RKO (cell line): Measurements from ENCODE around the gene FRMPD2.
"Not testable (repeated sequence)": the region's sequence is repeated elsewhere in the genome, so short reads cannot be mapped to it uniquely, and the experiment has no call there.

Experiments
- DNase-seq: peaks from one replicate; pipeline ENCODE4 v3.0.0-alpha.2; 2016; ENCODE audit warnings: low spot score

Gene FRMPD2

GRCh38 chr10:48122618-48123017, 151.9 kb downstream of the FRMPD2 start:
- DNase-seq = not testable (repeated sequence)

DNA sequence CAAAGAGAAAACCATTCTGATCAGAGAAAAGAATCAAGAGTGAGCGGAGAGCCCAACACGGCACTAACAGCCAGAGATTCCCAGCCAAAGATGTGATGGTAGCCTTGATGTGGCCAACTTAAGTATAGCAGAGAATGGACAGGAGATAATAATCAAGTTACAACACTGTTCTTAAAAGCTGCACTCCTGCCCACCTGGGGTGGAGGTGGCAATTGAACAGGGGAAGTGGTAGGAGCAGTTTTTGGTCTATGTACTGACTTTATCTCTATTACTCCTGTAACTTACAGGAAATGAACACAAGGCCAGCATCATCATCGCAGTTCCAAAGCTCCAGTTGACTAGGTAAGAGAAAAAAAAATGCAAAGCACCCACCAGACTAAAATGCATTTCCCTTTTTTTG, 164.2 kb downstream of the FRMPD2 start:
- DNase-seq = not testable (repeated sequence)
